GM12874 (cell line): ENCODE data around the gene EFHC1.

ENCODE experiments used
- CTCF ChIP-seq: IDR thresholded peaks from 2 replicates; pipeline ENCODE4 v1.5.1; 2011; ENCODE audit warnings: low read depth, mild to moderate bottlenecking, control low read depth, low read length, moderate library complexity; ENCODE audit not compliant: insufficient read depth

Gene EFHC1

GRCh38 chr6:52538901-52539354 lies 118.8 kb downstream of the EFHC1 start:
- TF ChIP-seq CTCF, result no peak

DNA sequence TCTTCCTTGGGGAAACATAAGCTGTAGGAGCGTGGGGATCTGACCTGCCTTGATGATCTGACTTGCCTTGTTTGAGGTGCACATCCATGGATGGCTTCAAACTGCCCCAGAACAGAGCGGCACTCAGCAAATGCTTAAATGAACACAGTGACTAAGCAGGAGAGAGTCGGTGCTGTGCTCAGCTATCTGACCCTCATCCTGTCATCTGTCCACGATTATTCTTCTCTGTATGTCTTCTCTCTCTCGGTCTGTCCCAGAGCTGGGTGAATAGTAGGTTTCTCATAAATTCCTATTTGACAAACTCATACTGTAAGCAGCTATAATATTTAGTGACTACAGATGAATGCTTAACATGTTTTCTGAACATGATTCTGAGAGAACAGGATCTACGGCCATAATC lies 119.5 kb downstream of the EFHC1 start:
- no peak for TF ChIP-seq CTCF

DNA sequence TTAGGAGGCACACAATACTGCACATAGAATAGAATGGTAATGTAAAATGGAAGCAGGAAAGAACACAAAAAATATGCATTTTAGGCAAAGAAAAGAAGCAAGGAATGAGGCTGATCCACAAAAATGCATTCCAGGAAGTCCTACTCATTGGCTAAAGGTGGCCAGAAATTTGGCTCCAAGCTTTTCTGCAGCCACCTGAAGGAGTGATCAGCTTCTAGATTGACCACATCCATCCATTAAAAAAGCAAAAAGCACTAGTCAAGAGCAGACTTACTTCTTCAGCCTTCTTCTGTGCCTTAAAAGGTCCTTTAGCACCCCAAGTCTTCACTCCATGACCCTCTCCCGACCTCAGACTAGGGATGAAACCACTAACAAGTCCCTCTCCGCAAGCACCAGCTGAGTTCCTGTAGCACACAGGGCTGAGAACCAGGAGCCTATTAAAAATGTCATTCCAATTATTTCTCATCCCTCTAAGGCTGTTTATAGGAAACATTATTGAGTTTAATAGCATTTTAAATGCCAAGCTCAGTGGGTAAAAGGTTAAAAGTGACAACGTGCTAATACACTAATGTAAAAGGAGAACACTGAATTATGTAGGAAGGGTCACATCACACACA lies 120.3 kb downstream of the EFHC1 start:
- TF ChIP-seq CTCF, result no peak

DNA sequence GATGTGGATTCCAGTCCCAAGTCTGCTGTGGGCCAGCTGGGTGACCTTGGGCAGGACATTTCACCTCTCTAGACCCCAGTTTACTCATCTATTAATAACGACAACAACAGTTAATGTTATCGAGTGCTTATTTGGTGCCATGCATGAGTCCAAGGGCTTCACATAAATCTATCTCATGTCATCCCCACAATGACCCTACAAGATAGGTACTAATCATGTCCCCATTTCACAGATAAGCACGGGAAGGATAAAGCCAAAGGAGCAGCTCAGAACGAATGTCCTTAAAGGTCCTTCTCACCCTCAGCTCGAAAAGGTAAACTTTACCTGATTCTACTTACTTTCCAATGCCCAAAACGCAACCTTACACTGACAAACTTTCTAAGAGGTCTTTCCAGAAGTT lies 121.0 kb downstream of the EFHC1 start:
- TF ChIP-seq CTCF, result no peak

GRCh38 chr6:52543262-52543661 lies 123.1 kb downstream of the EFHC1 start:
- TF ChIP-seq CTCF, result no peak

DNA sequence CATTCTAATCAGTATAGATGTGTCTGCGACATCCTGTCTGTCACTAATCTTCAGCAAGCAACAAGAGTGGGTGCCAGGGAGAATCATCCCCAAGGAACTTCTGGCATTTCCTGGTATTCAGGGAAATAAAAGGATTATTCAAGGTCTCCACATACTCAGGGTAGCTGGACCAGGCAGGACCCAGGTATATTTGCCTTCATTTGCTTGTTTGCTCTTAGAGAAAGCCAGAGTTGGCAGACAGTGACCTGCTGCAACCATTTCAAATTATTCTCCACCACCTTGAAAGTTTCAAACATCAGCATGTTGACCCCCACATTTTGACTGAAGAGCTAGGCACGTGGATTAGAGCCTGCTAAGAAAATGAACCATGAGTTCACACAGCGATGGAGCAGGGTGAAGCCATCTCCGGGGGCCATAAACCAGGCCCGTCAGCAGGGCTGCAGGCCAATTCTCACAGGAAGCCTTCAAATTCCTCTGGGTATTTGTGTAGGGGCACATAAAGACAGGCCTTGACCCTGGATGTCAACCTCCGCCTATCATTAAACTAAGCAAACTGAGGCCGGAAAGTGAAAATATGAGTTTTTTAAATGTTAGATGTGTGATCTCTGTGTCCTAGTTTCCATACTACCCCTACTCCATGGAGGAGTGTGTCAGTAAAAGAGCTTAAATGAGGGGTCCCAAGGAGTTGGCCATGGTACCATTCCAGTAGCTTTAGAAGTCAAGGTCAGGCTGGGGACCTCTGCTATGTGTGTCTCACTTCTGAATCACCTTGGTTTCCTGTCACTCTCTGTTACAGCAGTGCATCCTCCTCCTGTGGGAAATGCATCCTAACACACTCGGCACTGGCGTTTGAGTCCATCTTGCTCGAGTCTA lies 123.8 kb downstream of the EFHC1 start:
- TF ChIP-seq CTCF, result no peak

DNA sequence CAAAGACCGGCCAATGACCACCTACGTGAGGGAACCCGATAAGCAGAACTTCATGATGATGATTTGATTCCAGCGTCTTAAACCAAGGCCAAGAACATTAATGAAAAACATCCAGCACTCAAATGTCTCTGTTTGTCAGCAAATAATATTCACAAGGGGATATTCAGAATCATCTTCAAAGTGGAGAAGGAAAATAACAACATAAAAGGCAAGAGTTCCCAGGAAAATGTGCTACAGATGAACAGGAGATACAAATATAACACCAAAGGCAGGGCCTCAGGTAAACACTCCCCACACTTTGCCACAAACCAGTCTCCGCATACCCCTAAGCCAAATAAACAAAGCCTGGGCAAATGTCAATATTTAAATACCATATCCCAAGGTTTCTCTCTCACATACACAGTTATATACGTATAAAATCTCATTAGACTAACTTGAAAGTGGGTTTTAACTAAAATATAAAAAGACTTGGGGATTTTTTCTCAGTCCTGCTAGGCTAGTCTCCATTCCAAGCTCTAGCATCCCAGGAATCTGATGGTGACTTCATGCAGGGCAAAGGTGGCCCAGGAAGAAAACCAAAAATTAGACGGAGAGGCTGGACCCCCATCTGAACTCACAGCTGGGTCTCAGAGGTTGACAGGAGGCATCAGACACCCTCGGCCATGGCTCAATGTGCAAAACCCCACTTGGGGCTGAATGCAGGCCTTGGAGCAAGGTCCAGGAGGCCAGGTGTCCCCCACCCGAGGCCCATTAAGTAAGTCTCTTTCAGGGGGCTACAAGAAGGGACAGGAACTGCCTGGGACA lies 124.7 kb downstream of the EFHC1 start:
- TF ChIP-seq CTCF, result no peak
